NCI-H1436 treated with DMSO at 0.1 percent for 48 hours (cell line): ENCODE data around the gene YIPF2.

Experiments used
- DNase-seq: peaks from one replicate; lab custom pipeline; 2025; lab: John Stamatoyannopoulos, UW

YIPF2 gene

GRCh38 chr19:10936661-10937084, 8.2 kb upstream of the YIPF2 start:
- peak; percentile 26 for DNase-seq

- DNase-seq, result no peak
Measured at GRCh38 chr19:10935371-10936059, 7.1 kb upstream of the YIPF2 start.

- DNase-seq, result no peak
Measured at GRCh38 chr19:10929402-10929794, 959 bp upstream of the YIPF2 start.

DNA sequence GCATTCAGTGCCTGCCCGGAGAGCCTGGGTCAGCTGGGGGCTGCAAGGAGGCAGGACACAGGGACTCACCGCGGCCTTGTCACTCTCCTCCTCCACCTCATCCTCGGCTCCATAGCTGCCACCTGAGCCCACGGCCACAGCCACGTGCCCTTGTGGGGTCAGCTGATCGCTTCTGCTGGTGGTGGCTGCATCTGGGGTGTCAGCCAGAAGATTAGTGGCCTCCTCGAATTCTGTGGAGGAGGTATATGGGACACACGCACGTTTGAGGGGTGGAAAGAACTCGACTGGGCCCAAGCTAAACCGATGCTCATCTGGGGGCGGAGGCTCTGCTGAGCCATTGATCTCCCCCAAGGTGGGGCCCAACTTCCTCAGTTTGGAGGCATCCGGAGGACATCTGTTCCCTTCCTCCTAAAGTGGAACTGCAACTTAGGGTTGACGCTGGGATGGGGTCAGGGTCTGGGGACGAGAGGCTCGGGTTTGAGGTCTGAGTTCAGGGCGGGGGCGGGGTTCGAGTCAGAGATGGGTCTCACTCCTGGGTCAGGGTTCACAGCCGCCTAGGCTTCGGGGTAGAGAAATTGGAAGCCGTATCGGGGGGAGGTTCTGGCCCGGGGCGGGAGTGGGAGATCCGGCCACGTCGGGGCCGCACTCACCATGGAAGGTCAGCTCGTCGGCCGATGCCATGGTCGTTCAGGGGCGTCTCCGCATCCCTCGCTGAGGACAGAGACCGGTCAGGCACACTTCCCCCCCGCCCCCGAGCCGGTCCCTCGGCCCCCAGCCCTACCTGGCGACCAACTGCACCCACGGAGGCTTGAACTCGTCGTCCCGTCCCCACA, 493 bp downstream of the YIPF2 start:
- no peak for DNase-seq

GRCh38 chr19:10924597-10924996, 3.8 kb downstream of the YIPF2 start:
- DNase-seq, result no peak

DNA sequence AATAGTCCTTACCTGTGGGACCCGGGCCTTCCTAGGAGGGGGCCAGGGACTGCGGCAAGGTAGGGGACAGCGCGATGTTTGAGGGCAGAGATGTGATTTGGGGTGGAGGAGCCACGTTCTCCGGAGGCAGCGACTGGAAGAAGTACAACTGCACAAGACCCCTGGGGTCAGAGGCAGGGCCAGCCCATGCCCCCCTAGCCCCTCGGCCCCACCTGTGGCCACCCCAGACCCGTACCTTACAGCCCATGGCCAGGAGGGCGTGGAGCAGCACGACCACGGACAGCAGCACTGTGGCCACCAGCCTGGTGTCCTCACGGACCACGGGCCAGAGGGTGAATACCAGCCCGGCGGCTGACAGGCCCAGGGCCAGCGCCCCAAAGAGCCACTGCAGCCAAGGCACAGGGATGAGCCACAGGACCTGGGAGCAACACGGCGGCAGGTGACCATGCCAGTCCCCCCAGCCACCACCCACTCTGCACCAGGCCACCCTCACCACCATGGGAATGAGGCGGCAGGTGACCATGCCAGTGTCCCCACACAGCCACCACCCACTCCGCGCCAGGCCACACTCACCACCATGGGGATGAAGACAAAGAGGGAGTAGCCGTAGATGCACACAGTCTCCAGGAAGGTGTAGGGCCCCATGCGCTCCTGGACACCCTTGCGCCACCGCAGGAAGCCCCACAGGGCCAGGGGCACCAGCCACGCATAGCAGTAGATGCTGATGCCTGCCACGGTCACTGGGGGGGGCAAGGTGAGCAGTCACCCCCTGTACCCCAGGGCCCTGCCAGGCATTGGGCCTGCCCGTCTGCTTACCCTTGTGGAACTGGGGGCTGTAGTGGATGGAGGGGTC, 5.0 kb downstream of the YIPF2 start:
- no peak for DNase-seq

DNA sequence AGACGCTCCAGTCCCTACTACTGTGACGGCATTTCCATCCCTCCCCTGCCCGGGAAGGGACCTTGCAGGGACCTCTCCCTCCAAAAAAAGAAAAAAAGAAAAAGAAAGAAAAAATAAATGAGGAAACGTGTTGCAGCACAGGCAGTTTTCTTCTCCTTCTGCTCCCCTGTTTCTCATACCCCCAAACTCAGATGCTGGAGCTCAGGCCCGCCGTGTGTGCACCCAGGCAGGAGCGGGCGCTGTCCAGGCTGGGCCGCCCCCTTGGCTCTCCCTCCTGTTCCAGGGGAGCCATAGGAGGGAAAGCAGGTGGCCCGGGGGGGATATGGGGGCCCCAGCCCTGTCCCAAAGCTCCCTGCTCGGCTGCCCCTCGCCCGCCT, 5.8 kb downstream of the YIPF2 start:
- no peak for DNase-seq

DNA sequence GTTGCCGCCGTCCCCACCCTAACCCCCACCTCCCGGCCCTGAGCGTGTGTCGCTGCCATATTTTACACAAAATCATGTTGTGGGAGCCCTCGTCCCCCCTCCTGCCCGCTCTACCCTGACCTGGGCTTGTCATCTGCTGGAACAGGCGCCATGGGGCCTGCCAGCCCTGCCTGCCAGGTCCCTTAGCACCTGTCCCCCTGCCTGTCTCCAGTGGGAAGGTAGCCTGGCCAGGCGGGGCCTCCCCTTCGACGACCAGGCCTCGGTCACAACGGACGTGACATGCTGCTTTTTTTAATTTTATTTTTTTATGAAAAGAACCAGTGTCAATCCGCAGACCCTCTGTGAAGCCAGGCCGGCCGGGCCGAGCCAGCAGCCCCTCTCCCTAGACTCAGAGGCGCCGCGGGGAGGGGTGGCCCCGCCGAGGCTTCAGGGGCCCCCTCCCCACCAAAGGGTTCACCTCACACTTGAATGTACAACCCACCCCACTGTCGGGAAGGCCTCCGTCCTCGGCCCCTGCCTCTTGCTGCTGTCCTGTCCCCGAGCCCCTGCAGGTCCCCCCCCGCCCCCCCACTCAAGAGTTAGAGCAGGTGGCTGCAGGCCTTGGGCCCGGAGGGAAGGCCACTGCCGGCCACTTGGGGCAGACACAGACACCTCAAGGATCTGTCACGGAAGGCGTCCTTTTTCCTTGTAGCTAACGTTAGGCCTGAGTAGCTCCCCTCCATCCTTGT, 6.4 kb downstream of the YIPF2 start:
- no peak for DNase-seq

GRCh38 chr19:10921199-10921909, 7.1 kb downstream of the YIPF2 start:
- DNase-seq, result no peak

DNA sequence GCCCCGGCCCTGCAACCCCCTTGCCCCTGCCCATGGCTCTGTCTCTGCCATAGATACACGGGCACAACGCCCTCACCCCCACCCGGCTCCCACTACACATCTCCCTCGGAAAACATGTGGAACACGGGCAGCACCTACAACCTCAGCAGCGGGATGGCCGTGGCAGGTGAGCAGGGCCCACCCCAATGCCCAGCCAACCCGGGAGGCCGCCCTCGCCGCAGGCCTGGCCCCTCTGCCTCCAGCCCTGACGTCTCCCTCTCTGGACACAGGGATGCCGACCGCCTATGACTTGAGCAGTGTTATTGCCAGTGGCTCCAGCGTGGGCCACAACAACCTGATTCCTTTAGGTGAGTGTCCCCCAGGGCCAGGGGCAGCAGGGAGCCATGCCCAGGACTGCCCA, 7.7 kb downstream of the YIPF2 start:
- DNase-seq, result no peak

DNA sequence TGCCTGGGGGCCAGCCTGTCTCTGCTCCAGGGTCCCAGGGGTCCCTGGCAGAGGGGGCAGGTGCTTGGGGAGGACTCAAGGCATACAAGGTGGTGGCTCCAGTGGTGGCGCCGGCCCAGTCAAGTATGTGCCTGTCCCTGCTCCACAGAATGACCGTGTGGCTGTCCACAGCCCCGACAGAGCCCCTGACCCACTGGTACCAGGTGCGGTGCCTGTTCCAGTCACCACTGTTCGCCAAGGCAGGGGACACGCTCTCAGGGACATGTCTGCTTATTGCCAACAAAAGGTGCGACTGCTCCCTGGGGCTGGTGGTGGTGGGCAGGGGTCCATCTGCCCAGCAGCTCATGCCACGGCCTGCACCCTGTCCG, 8.2 kb downstream of the YIPF2 start:
- DNase-seq, result no peak

DNA sequence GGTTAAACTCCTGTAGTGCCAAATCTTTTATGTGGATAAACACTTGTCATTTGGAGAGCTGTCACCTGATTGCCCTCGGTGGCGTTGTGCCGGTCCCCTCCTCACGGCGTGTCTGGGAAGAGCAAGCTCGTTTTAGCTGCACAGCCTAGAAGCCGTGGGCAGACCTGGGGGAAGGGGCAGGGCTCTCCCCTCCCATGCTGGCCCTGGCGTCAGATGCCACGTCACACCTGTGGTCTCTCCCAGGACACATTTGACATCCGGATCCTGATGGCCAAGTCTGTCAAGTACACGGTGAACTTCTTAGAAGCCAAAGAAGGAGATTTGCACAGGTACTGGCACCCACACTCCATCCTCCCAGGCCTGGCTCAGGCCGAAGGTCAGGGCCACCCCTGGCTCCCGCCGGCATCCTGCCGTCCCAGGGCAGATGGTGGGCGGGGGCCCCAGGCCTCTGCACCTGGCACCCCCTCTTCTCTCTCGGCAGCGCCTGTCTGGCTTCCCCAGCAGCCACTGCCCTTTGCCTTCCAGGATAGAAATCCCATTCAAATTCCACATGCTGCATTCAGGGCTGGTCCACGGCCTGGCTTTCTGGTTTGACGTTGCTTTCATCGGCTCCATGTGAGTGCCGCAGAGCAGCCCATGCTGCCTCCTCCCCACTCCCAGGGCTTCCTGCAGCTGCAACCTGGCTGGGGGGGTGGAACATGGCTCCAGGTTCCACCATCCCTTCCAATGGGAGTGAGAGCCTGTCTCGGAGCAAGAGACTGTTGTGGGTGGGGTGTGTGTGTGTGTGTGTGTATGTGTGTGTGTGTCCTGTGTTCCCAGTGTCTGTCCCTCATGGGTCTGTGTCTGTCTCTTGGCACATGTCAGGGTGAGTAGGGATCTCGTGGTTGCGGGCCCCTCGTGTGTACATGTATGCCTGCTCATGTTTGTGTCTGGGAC, 8.8 kb downstream of the YIPF2 start:
- no peak for DNase-seq

DNA sequence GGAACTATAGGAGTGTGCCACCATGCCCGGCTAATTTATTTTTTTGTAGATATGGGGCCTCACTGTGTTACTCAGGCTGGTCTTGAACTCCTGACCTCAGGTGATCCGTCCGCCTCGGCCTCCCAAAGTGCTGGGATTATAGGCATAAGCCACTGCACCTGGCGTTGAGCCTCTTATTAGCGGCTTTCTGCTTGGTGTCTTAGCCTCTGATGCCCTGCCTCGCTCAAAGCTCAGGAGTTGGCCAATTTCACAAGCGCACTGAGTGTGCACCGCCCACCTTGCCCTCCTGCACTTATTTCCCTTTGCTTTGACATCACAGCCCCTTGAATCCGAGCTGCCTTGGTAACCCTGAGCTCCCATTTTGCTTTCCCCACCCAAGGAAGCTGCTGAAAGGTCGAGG, 10.1 kb downstream of the YIPF2 start:
- DNase-seq, result no peak

DNA sequence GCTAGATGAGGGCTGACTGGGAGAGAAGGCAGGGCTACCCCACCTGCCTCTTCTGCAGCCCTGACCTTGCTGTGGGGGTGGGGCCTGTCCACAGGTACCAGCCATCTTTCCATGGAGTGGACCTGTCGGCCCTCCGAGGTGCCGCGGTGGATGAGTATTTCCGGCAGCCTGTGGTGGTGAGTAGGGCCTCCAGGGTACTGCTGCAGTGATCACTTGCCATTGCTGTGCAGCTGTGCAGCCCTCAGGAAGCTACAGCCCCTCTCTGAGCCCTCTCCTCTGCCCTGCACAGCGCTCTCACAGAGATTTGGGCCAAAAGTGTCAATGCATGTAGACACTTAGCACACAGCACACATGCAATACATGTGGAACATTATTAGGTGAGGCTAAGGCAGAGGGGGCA, 11.8 kb downstream of the YIPF2 start:
- no peak for DNase-seq

DNA sequence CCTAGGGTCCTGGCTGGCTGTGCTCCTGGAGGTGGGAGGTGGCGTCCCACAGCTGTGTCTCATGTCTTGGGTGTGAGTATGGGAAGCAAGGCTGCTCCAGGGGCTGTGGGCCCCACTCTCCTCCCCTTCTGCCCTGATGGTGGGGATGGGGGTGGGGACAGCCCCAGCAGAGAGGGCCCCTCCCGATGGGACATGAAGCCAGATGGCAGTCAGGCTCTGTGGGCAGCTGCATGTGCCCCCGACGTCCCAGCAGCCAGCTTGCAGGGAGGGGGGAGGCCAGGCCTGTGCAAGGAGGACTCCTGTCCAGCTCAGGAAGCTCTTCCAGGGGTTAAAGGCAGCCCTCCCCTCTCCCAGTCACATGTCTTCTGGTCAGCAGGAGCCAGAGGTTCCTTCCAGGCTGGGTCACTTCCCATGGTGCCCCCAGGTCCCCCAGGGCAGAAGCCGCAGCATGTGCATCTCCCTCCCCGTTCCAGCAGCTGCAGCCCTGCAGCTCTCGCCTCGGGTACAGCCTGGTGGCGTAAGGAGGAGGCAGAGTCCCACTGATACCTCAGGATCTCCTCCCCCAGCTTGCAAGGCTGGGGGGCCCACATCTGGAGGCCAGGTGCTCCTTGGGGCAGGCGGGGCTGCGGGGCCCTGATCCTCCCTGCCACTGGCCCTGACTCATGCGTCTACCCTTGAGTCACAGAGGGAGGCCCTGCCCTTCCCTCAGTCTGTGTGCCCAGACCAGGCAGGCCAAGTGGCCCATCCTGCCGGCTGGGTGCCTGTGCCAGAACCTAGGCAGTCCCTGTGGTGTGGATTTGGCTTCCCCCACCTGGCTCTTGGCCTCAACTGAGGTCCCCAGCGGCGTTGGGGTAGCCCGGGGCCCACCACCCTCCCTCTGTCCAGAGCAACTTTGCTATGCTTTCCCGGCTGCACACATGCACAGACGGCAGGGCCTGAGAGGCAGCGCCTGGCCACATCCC, 13.0 kb downstream of the YIPF2 start:
- DNase-seq, result no peak

GRCh38 chr19:10913716-10914340, 14.6 kb downstream of the YIPF2 start:
- DNase-seq, result no peak

- no peak for DNase-seq
Measured at GRCh38 chr19:10912619-10913018, 15.8 kb downstream of the YIPF2 start.

GRCh38 chr19:10911579-10912363, 16.7 kb downstream of the YIPF2 start:
- DNase-seq, result no peak
